ENCODE data around the gene HSPB7.

HSPB7 gene

DNA sequence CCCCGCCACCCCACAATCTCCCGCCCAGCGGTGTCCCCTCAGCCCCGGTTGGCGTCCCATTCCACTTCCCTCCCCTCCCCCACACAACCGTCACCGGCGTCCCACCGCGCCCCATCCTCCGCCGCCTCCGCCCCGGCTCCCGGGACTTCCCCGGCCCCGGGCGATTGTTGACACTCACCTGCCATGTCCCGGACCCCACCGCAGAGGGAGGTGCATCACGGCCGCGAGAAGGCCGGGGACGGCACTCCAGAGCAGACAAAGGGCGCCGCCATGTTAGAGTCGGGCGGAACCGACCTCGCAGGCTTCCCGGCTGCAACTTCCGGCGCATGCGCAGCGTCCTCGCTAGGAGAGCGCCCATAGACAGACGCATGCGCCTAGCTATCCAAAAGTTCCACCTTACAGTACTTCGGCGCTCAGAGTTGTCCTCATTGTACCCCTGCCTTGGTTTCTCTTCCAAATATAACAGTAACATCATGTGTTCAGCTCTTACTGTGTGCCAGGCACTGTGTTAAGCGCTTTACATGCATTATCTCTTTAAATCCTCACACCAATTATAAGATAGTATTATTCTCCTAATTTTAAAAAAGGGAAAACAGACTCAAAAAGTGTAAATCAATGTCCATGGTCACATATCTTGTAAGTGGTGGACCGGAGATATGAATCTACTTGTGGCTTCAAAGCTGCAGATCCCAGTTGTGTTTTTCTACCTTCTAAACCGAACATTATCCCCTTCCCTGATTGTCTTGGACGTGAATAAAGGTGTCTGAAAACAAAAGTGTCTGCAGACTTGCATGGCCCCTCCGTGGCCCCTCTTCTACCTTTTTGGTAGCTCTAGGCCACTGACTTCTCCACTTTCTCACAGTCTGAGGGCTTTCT, 41.8 kb downstream of the HSPB7 start, which contains the start of gene ZBTB17:
ZBTB17 (minus strand) TSS at position 297 of the 876 bp plus-strand sequence. CDS start 27,606 bp downstream, outside the sequence.
- peak; percentile 90 to 91 for DNase-seq (ENCODE audit: low read depth in 2 of 2)

DNA sequence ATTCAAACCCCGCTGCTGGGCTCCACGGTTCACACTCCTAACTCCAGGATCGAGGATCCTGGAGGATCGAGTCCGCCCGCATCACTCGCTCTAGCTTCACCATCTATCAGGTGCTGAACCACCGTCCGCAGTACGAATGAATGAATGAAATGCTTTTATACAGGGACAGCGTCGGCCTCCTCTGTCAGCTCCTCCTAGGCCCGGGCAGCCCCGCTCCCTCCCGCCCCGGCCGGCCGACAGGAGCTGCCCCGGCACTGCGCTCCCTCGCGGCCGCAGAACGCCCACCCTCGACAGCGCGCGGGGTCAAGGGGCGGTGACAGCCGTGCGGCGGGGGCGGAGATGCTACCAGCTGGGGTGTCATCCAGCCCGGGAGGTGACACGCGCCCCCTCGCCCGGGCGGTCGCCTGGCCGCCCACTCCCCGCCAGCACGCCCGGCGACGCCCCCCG, 42.5 kb downstream of the HSPB7 start:
- DNase-seq (ENCODE audit: low read depth in 2 of 2), result peak in 1 of 2 donors; percentile 61

DNA sequence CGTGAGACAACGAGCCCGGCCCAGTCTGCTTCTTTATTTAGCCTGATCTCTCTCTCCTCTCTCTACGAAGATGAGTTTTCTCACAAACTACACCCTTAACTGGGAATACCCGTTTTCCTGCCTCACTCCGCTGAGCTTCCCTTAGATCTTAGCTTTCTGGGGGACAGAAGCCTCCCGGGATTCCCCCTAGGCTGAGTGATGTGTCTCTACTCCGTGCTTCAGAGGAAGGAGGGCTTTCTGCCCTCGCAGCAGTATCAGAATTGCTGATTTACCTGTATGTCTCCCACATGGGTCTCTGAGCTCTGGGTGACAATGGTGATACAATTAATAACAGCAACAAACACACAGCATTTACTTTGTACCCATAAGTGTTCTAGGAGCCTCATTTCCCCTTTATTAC, 43.0 kb downstream of the HSPB7 start:
- no peak for DNase-seq (ENCODE audit: low read depth in 2 of 2)

DNA sequence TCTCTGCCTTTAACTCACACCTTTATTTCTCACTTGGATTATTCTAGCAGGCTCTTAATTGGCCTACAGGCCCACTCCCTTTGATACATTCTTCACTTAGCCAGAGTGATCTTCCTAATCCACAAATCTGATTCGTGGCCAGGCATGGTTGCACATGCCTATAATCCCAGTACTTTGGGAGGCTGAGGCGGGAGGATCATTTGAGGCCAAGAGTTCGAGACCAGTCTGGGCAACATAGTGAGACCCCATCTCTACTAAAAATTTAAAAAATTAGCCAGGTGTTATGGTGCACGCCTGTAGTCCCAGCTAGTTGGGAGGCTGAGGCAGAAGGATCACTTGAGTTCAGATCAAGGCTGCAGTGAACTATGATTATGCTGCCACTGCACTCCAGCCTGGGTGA, 44.1 kb downstream of the HSPB7 start:
- DNase-seq (ENCODE audit: low read depth in 2 of 2), result no peak

- no peak for DNase-seq (ENCODE audit: low read depth in 2 of 2)
Measured at GRCh38 chr1:15972409-15972808, 45.4 kb downstream of the HSPB7 start.

DNA sequence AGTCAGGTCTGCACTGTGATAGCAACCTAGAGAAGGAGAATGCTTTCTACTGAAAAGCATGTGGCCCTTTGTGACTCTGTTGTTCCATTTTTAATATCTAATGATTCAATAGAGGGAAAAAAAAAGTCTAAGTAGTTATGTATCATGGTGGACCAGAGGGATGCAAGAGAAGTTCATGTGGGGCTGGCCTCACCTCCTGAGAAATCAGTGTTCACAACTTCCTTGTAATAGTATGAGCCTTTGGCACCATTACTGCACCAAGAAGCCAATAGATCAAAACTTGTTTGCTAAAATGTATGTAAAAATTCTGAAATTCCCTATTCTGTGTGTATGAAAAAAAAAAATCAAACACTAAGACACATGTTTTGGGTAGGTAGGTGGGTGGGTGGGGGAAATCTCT, 46.9 kb downstream of the HSPB7 start:
- no peak for DNase-seq (ENCODE audit: low read depth in 2 of 2)

GRCh38 chr1:15969321-15969880, 48.4 kb downstream of the HSPB7 start:
- DNase-seq (ENCODE audit: low read depth in 2 of 2), result no peak

DNA sequence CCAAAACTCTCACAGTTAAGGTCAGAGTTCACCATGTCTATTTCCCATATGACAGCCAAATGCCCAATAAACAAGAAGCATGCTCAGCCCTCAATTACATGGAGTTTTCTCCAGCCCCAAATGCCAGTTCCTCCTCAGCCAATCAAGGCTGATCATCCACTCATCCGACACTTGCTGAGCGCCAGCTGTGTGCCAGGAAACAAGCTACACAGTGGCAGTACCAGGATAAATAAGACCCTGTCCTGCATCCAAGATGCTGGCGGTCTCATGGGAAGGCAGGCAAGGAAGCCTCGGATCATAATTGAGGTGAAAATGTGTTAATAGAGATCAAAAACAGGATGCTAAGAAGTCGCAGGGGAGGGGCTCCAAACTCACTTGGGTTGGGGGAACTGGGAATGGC, 49.7 kb downstream of the HSPB7 start:
- DNase-seq (ENCODE audit: low read depth in 2 of 2), result no peak

GRCh38 chr1:15966956-15967344, 50.9 kb downstream of the HSPB7 start:
- no peak for DNase-seq (ENCODE audit: low read depth in 2 of 2)

DNA sequence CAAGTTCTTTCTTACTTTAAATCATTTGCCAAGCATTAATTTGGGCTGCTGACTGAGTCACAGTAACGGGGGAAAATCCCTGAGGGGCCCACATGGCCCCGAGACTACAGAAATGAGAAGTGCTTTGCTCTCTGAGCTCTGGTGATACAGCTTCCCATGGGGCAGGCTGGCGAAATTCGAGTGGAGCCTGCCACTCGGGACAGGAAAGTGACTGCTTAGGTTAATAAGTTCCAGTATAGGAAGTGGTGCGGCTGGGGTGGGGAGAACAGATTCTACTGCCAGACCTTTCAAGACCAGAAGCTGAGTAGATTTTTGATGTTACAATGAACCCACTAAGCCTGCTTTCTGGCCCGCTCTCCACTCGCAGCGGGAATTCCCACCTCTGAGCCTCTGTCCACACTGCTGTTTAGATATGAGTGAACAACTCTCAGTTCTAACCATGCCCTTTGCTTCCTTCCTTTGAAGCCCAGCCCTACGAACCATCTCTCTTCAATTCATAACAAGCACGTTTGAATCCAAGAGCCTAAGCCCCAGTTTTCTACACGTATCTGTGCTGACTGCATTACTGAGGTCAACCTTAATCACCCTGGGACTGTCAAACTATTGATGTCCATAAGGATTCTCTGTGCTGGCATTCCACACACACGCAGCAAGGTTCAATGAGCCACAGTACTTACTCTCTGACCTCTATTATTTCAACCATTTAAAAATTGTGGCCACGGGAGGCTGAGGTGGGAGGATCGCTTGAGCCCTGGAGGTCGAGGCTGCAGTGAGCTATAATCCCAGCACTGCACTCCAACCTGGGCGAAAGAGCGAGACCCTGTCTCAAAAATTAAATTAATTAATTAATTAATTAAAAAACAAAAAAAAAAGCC, 51.5 kb downstream of the HSPB7 start:
- DNase-seq (ENCODE audit: low read depth in 2 of 2), result peak; percentile 15 to 58

DNA sequence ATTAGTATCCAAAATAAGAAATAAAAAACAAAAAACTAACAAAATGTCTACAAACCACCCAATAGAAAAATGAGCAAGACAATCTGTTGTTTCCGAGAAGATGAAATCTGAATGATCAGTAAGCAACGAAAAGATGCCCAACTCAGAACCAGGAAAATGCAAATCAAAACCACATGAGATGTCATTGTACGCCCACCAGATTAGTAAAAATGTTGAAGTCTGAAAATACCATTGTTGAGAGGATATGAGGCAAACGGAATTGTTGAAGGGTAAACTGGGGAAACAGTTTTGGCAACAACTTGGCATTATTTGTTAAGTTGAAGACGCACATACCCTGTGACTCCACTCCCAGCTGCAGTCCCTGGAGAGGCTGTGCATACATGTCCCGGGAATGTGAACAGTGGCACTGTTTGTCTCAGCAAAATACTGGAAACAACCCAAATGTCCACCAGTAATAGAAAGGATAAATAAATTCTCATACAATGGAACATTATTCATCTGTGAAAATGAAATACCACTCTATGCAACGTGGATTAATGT, 52.5 kb downstream of the HSPB7 start:
- no peak for DNase-seq (ENCODE audit: low read depth in 2 of 2)

All from stimulated activated CD4-positive, alpha-beta T cell treated with anti-CD3 and anti-CD28 coated beads, Interleukin-1b, Interleukin-23, amount 100 ng/mL, for 1 hour (primary cell).